Heart right ventricle (tissue), 16 donors: ENCODE results near the gene AGPAT2. TPM values are rescaled to one million over a fixed set of nuclear protein-coding genes. Genes with fewer than 3 reads are reported as not detected.
"Not testable (repeated sequence)": the region's sequence is repeated elsewhere in the genome, so short reads cannot be mapped to it uniquely, and the experiment has no call there.

Source experiments
- ATAC-seq, 8 donors: fragments of 200-7000 bp; cut with Tn5 transposase; one replicate each; pipeline ENCODE4 v1.9.1; 2020; ENCODE audit warnings: mild to moderate bottlenecking in 8 of 8, moderate library complexity in 8 of 8, moderate number of reproducible peaks in 1 of 8
- DNase-seq, 2 donors: peaks; one replicate each; pipeline ENCODE4 v3.0.0-alpha.2; 2020
- H3K27ac ChIP-seq, 10 donors: fragments of 200-600 bp; sonication (generic) in 2 of 10; one replicate each; pipeline versions ENCODE4 v1.5.0 to v1.8.0; 2020 to 2022; ENCODE audit warnings: mild to moderate bottlenecking in 3 of 10
- H3K27me3 ChIP-seq, 7 donors: fragments of 200-600 bp; one replicate each; pipeline ENCODE4 v1.8.0; 2021 to 2022; ENCODE audit warnings: mild to moderate bottlenecking in 2 of 7
- H3K36me3 ChIP-seq, 9 donors: fragments of 200-600 bp; sonication (generic) in 1 of 9; one replicate each; pipeline versions ENCODE4 v1.5.0 to v1.8.0; 2020 to 2022; ENCODE audit warnings: mild to moderate bottlenecking in 2 of 9
- H3K4me1 ChIP-seq, 9 donors: fragments of 200-600 bp; sonication (generic) in 1 of 9; one replicate each; pipeline versions ENCODE4 v1.5.0 to v1.8.0; 2020 to 2022; ENCODE audit warnings: mild to moderate bottlenecking in 4 of 9
- H3K4me3 ChIP-seq, 10 donors: fragments of 200-600 bp; sonication (generic) in 2 of 10; one replicate each; pipeline versions ENCODE4 v1.5.0 to v1.8.0; 2020 to 2022; ENCODE audit warnings: mild to moderate bottlenecking in 7 of 10, moderate library complexity in 2 of 10
- H3K9me3 ChIP-seq, 11 donors: fragments of 200-600 bp in 10 of 11; sonication (generic) in 2 of 11; one replicate each; pipeline versions ENCODE4 v1.5.0 to v1.8.0; 2013 to 2022; ENCODE audit warnings: mild to moderate bottlenecking in 2 of 11, control low read depth in 1 of 11, moderate library complexity in 1 of 11
- WGBS, 2 donors: extraction: QIAGEN DNeasy Blood & Tissue Kit; methylation state at CpG; one replicate each; pipeline ENCODE4 v1.1.7; 2013; ENCODE audit warnings: inconsistent platforms in 1 of 2; 5-methylcytosine and 5-hydroxymethylcytosine counted together
- intact Hi-C, 10 donors: fragments of 100-400 bp; cut with DNase I; formaldehyde crosslinking; loops; one replicate each; pipeline versions ENCODE4 v1.11.1 to v1.14.2; 2022
- polyA plus RNA-seq, 2 donors: library from polyadenylated mRNA; stranded (reverse); fragments of 200-250 nt; gene quantifications; one replicate each; pipeline ENCODE4 v1.2.3, GENCODE V29; 2013
- total RNA-seq, 10 donors: library from RNA; stranded (reverse); fragmentation: NEBNext Ultra II Directional in 3 of 10; extraction: Animal tissue kit (Norgen Biotek cat#: 25700) in 3 of 10; gene quantifications; one replicate each; pipeline versions ENCODE4 v1.2.1 to v1.2.4, GENCODE V29; 2021 to 2023
- TF ChIP-seq, protein P1 (sequence below), 9 donors: fragments of 200-600 bp; sonication (generic) in 2 of 9; IDR thresholded peaks; one replicate each; pipeline versions ENCODE4 v1.5.0 to v1.8.0; 2021 to 2022; ENCODE audit warnings: antibody characterized with exemption in 9 of 9, mild to moderate bottlenecking in 5 of 9, moderate library complexity in 1 of 9
- donor health status: Arrhythmogenic right ventricular cardiomyopathy.
- donor health status: ischemic (EF 13 %, LVEDD 7.1; RV severe dilation, severe dysfunction).
- donor health status: healthy with polysubstance abuse.
- donor health status: DM: no; HTN: yes; CAD: no.
- donor health status: DM: no; HTN: no; CAD: no.
- donor health status: ischemic (EF 25% LVEDD 6.9; RV normal size, moderate dysfunction).
- donor health status: ischemic (EF 25% LVEDD 5.7; RV mildly dilated, moderate dysfunction).
- donor health status: healthy.
- donor health status: DM: yes; HTN: yes; CAD: no.
- donor health status: Ischemic cardiomyopathy.
- donor health status: ischemic (EF 35%, LVEDD 5.7; RV mildly dilated, moderate dysfunction).
- donor health status: nonischemic (EF 11% LVEDD 7.7; RV severe dilation, severe dysfunction).
- donor health status: DM: yes; HTN: yes; CAD: no.
- donor health status: PGD.
- donor health status: ischemic (EF 29% LVEDD 5.4; RV normal size, mild dysfunction).
- donor health status: nonischemic (EF 23%, LVEDD 6.1; RV moderate dilation, normal function).

The AGPAT2 gene
- total and polyA plus RNA-seq, 12 donors = 48.1 to 195 (median 61.5) TPM

DNA sequence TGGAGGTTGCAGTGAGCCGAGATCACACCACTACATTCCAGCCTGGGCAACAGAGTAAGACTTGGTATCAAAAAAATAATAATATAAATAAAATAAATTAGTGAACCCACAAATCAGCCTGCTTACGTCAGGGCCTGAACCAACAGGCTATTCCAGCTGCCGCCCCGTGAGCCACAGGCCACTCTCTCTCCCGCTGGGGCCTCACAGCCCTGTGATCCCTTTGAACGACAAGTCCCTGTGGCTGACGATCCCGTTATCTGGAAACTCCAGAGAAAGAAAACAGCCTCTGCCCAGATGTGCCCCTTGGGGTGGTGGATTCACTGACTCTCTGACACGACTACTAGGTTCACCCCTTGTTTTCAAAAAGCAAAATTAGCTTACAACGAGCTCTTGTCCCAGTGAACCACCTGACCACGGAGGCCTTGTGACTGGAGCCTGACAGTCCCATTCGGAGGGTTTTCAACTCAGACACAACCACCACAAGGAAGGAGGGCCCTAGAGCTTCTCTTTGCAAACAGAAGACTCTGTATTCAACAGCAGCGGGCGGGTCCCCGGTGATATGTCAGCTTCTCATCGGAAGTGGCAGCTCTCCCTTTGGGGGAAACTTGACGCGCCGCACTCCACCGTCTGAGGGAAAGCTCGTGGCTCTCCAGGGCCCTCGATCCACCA, 20.7 kb upstream of the AGPAT2 start:
- peaks cover 0 to 24% (median 0%) of the 10 kb centered on the region in 7 donors for H3K27me3 ChIP-seq
- H3K4me3 ChIP-seq = no peak overlapping the region
- H3K36me3 ChIP-seq = no peaks in the 10 kb centered on the region
- peaks cover 5 to 15% (median 12%) of the 10 kb centered on the region in 9 donors for H3K4me1 ChIP-seq
- no peak overlapping the region for H3K27ac ChIP-seq
- ATAC-seq (no peak), DNase-seq (no peak)
- 81 to 84% methylated on average over 22 of the region's 22 CpGs for WGBS, 2 donors
- TF ChIP-seq, protein P1, sequence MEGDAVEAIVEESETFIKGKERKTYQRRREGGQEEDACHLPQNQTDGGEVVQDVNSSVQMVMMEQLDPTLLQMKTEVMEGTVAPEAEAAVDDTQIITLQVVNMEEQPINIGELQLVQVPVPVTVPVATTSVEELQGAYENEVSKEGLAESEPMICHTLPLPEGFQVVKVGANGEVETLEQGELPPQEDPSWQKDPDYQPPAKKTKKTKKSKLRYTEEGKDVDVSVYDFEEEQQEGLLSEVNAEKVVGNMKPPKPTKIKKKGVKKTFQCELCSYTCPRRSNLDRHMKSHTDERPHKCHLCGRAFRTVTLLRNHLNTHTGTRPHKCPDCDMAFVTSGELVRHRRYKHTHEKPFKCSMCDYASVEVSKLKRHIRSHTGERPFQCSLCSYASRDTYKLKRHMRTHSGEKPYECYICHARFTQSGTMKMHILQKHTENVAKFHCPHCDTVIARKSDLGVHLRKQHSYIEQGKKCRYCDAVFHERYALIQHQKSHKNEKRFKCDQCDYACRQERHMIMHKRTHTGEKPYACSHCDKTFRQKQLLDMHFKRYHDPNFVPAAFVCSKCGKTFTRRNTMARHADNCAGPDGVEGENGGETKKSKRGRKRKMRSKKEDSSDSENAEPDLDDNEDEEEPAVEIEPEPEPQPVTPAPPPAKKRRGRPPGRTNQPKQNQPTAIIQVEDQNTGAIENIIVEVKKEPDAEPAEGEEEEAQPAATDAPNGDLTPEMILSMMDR (IDR thresholded peaks at IDR 0.05) = no peak
- intact Hi-C loops = no loop called here
- no peaks in the 10 kb centered on the region for H3K9me3 ChIP-seq

DNA sequence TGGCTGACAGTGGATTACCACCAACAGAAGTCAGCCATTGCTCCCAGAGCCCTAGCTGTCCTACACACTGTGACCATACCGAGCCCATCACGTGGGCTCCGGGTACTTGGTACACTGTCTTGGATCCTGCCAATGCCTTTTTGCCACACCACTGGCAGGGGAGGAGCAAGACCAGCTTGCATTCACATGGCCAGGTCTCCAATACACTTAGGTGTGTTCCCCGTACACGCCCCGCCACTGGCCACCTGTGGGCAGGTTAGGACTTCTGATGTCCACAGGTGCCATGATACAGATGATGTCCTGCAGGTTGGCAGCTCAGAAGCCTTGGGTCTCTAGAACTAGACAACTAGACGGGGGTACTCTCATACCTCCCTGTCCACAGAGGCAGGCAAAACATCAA, 19.8 kb upstream of the AGPAT2 start:
- Histone ChIP-seq H3K36me3 (no peaks in the 10 kb centered on the region), H3K4me1 (peaks cover 3 to 8% (median 6%) of the 10 kb centered on the region in 9 donors), H3K9me3 (no peaks in the 10 kb centered on the region), H3K27ac (no peak overlapping the region), H3K4me3 (no peak overlapping the region), H3K27me3 (peaks cover 0 to 18% (median 0%) of the 10 kb centered on the region in 7 donors)
- 96 to 97% methylated on average over 7 of the region's 7 CpGs for WGBS, 2 donors
- TF ChIP-seq, protein P1 (IDR thresholded peaks at IDR 0.05) = no peak
- DNase-seq (no peak), ATAC-seq (no peak)
- intact Hi-C loops = no loop called here

DNA sequence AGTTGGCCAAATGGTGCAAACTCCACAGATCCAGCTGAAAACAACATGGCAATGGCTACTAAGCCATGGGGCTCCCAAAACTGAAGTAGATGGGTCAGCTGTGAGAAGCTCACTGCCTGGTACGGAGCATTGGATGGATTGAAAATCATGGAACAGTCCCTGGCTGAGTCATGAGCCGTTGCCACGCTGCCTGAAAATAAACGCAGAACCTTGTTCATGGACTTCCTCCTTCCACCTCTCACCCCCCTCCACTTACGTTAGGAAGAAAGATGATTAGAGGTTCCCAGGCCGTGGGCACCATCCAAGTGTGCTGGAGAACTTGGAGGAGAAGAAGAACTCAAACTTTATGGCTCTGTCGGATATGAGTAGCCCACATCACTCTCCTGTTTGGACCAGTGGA, 18.3 kb upstream of the AGPAT2 start:
- Histone ChIP-seq H3K4me1 (peaks cover 0 to 11% (median 4%) of the 10 kb centered on the region in 9 donors), H3K27me3 (peaks cover 0 to 18% (median 4%) of the 10 kb centered on the region in 7 donors), H3K27ac (no peak overlapping the region), H3K4me3 (no peak overlapping the region), H3K36me3 (no peaks in the 10 kb centered on the region), H3K9me3 (no peaks in the 10 kb centered on the region)
- 71 to 81% methylated on average over 7 of the region's 7 CpGs for WGBS, 2 donors
- TF ChIP-seq, protein P1 (IDR thresholded peaks at IDR 0.05) = no peak
- DNase-seq (no peak), ATAC-seq (no peak)
- intact Hi-C loops = no loop called here

DNA sequence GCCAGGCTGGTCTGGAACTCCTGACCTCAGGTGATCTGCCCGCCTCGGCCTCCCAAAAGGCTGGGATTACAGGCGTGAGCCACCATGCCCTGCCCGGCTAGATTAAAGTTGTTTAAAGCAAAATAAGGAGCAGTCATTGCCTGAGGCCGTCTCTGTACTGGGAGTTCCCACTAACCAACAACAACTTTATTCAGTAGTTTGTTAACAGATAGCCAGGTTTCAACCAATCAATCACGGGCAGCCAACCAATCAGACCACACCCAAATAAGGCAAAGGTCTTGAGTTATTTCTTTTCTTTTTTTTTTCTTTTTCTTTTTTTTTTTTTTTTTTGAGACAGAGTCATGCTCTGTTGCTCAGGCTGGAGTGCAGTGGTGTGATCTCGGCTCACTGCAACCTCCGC, 17.5 kb upstream of the AGPAT2 start:
- DNase-seq, H3K27ac ChIP-seq, intact Hi-C loops, H3K4me3 ChIP-seq, H3K9me3 ChIP-seq, H3K36me3 ChIP-seq, ATAC-seq: not testable (repeated sequence)
- Histone ChIP-seq H3K4me1 (peaks cover 0 to 19% (median 4%) of the 10 kb centered on the region in 9 donors), H3K27me3 (peaks cover 0 to 22% (median 6%) of the 10 kb centered on the region in 7 donors)
- 95 to 96% methylated on average over 8 of the region's 8 CpGs for WGBS, 2 donors

DNA sequence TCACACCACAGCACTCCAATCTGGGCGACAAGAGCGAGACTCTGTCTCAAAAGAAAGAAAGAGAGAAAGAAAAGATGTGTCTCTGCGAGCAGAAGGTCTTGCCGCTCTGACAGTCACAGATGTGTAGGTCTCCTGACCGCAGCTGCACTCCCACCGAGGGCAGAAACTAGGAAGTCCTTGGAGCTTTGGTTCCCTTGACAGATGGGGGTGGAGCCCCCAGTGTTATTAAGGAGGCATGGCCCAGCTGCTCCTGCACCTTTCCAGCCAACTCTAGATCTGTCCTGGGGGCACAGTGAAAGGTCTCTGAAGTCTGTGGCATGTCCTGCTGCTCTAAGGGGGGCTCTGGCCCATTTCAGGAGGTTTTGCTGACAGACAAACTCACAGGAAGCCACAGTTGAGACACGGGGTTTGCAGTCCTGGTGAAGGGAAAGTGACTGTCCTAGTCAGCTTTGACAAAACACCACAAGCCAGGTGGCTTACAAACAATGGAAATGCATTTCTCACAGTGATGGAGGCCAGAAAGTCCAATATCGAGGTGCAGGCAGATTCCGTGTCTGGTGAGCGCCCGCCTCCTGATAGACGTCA, 16.1 kb upstream of the AGPAT2 start:
- H3K4me1 ChIP-seq = peaks cover 0 to 21% (median 4%) of the 10 kb centered on the region in 9 donors
- no peaks in the 10 kb centered on the region for H3K9me3 ChIP-seq
- TF ChIP-seq, protein P1 (IDR thresholded peaks at IDR 0.05) = no peak
- no peaks in the 10 kb centered on the region for H3K36me3 ChIP-seq
- intact Hi-C loops = no loop called here
- peaks cover 0 to 25% (median 6%) of the 10 kb centered on the region in 7 donors for H3K27me3 ChIP-seq
- ATAC-seq (no peak), DNase-seq (no peak)
- 82 to 87% methylated on average over 12 of the region's 12 CpGs for WGBS, 2 donors
- no peak overlapping the region for H3K4me3 ChIP-seq
- no peak overlapping the region for H3K27ac ChIP-seq
